Upper lobe of left lung (tissue), 6 donors: ENCODE measurements around the gene GEMIN7. TPM values are rescaled to one million over a fixed set of nuclear protein-coding genes. Genes with fewer than 3 reads are reported as not detected.

Experiments used
- ATAC-seq, 2 donors: fragments of 200-7000 bp; cut with Tn5 transposase; one replicate each; pipeline ENCODE4 v1.9.1; 2022; ENCODE audit warnings: mild to moderate bottlenecking in 2 of 2, moderate library complexity in 2 of 2; ENCODE audit not compliant: low FRiP score in 2 of 2
- DNase-seq, 2 donors: peaks; one replicate each; pipeline ENCODE4 v3.0.0-alpha.2; 2019 to 2020
- H3K27ac ChIP-seq, 4 donors: fragments of 200-600 bp; sonication (generic); one replicate each; pipeline ENCODE4 v1.5.1; 2016 to 2019
- H3K27me3 ChIP-seq, 4 donors: fragments of 200-600 bp; sonication (generic); one replicate each; pipeline ENCODE4 v1.5.1; 2017 to 2019
- H3K36me3 ChIP-seq, 4 donors: fragments of 200-600 bp; sonication (generic); one replicate each; pipeline ENCODE4 v1.5.1; 2016 to 2019
- H3K4me1 ChIP-seq, 4 donors: fragments of 200-600 bp; sonication (generic); one replicate each; pipeline ENCODE4 v1.5.1; 2018 to 2019
- H3K4me3 ChIP-seq, 4 donors: fragments of 200-600 bp; sonication (generic); one replicate each; pipeline ENCODE4 v1.5.1; 2017 to 2019; ENCODE audit warnings: mild to moderate bottlenecking in 2 of 4, moderate library complexity in 1 of 4
- H3K9me3 ChIP-seq, 4 donors: fragments of 200-600 bp; sonication (generic); one replicate each; pipeline ENCODE4 v1.5.1; 2018 to 2019
- EP300 ChIP-seq, 4 donors: sonication (generic); formaldehyde crosslinking; IDR thresholded peaks; one replicate each; pipeline ENCODE4 v1.5.1; 2017; ENCODE audit warnings: antibody characterized with exemption in 4 of 4, control low read depth in 2 of 4
- POLR2A ChIP-seq, 4 donors: fragments of 450-650 bp; IDR thresholded peaks; one replicate each; pipeline ENCODE4 v1.5.1; 2016 to 2017; ENCODE audit warnings: antibody characterized with exemption in 4 of 4, mild to moderate bottlenecking in 2 of 4
- POLR2AphosphoS5 ChIP-seq, 2 donors: sonication (generic); formaldehyde crosslinking; IDR thresholded peaks; one replicate each; pipeline ENCODE4 v1.5.1; 2017; ENCODE audit warnings: antibody characterized with exemption in 2 of 2
- WGBS, 2 donors: methylation state at CpG; one replicate each; pipeline ENCODE4 v1.1.5; 2017 to 2018; 5-methylcytosine and 5-hydroxymethylcytosine counted together
- total RNA-seq, 6 donors: library from RNA; depleted of rRNA in 4 of 6; stranded (reverse); fragments of >200 nt in 4 of 6; gene quantifications; one replicate each; pipeline versions ENCODE4 v1.1.0 to v1.2.1, GENCODE V29; 2016 to 2021
- TF ChIP-seq, protein P1 (sequence below), 6 experiments: fragments of 450-650 bp in 4 of 6; fragments of 200-600 bp in 2 of 6; sonication (generic) in 2 of 6; IDR thresholded peaks; one replicate each; pipeline ENCODE4 v1.5.1; 2016 to 2019; ENCODE audit warnings: antibody characterized with exemption in 6 of 6
- donor health status: DM: no; HTN: no; CAD: no; lungs with moderate emphysema.
- donor health status: DM: no; HTN: yes; CAD: no; lungs with severe emphysema.

Gene GEMIN7, protein sequence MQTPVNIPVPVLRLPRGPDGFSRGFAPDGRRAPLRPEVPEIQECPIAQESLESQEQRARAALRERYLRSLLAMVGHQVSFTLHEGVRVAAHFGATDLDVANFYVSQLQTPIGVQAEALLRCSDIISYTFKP
- total RNA-seq: 10 to 100 TPM in 3 of 6 donors, 1 to 10 TPM in 3; 8.1 to 24.2 (median 13.5) TPM

DNA sequence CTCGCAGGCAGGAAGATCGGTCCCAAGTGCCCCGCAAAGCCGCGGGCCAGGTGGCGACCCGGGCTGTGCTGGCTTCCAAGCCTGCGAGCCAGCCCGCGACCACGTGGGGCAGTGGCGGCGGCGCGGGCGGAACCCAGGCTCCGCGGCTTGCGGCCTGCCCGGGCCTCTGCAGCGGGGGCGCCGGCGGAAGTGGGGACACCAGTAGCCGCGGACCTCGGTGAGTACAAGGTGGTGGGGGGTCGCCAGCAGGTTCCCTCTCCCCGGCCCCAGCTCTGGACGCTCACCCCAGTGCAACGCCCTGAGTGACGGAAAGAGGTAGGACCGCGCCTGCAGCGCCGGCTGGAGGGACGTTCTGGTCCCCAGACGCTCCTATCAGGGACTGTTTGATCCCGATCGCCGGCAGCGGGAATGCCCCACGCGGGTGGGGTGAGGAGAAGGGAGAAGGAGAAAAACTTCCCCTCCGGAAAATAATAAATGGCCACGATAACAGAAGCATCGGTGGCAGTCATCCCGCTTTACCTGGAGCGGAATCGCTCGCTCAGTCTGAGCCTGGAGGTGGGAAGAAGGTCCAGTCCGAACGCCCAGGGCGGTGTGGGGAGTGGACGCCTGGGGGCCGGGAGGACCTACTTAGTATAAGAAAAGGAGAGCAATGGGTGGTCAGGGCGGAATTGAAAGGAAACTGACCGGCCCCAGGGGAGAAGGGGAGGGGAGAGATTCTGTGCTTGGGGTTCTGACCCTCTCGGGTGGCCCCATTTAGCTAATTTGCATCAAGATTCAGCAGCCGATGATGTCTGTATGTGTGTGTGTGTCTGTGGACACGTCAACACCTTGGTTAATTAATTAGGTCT lies at the start of gene GEMIN7:
Gene GEMIN7 (plus strand): TSS at position 198 of the 848 bp plus-strand sequence. CDS start 10,855 bp downstream, outside the sequence.
- Histone ChIP-seq H3K36me3 (peaks cover 0 to 23% (median 8%) of the 10 kb centered on the region in 4 donors), H3K9me3 (no peaks in the 10 kb centered on the region), H3K27me3 (no peaks in the 10 kb centered on the region), H3K4me3 (peak within 1 kb of the TSS; percentile 65 to 97 (median 88)), H3K27ac (peak within 1 kb of the TSS; percentile 70 to 83 (median 77)), H3K4me1 (peaks cover 29 to 54% (median 40%) of the 10 kb centered on the region in 4 donors)
- 0% methylated on average over 57 to 61 of the region's 61 CpGs for WGBS, 2 donors
- TF ChIP-seq EP300 (IDR thresholded peaks at IDR 0.05) (no peak), POLR2AphosphoS5 (IDR thresholded peaks at IDR 0.05) (peak; percentile 52 to 67), POLR2A (IDR thresholded peaks at IDR 0.05) (peak in 3 of 4 donors; percentile 22 to 61 (median 25))
- TF ChIP-seq, protein P1, sequence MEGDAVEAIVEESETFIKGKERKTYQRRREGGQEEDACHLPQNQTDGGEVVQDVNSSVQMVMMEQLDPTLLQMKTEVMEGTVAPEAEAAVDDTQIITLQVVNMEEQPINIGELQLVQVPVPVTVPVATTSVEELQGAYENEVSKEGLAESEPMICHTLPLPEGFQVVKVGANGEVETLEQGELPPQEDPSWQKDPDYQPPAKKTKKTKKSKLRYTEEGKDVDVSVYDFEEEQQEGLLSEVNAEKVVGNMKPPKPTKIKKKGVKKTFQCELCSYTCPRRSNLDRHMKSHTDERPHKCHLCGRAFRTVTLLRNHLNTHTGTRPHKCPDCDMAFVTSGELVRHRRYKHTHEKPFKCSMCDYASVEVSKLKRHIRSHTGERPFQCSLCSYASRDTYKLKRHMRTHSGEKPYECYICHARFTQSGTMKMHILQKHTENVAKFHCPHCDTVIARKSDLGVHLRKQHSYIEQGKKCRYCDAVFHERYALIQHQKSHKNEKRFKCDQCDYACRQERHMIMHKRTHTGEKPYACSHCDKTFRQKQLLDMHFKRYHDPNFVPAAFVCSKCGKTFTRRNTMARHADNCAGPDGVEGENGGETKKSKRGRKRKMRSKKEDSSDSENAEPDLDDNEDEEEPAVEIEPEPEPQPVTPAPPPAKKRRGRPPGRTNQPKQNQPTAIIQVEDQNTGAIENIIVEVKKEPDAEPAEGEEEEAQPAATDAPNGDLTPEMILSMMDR (IDR thresholded peaks at IDR 0.05): peak in 3 of 6 experiments; percentile 29 to 58 (median 46)
- peak; percentile 81 to 91 for ATAC-seq
- DNase-seq: peak; percentile 82 to 96

DNA sequence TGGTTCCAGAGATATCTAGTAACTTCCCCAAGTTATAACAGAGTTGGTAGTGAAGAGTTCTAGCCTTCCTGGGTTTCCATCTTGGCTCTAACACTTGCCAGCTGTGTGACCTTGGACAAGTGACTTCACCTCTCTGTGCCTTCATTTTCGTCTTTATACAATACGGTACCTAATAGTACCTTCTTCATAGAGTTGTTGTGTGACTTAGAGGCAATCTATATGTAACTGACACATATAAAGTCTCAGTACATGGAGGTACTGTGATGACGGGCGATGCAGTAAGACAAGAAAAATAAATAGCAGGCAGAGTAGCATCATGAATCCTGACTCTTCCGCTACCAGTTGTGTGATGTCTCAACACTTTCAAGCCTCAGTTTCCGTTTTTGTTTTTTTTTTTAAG lies 48.2 kb upstream of the GEMIN7 start:
- ATAC-seq (no peak), DNase-seq (no peak)
- Histone ChIP-seq H3K36me3 (peaks cover 2 to 83% (median 60%) of the 10 kb centered on the region in 4 donors), H3K4me1 (no peaks in the 10 kb centered on the region), H3K9me3 (no peaks in the 10 kb centered on the region), H3K27ac (no peak overlapping the region), H3K27me3 (no peaks in the 10 kb centered on the region), H3K4me3 (no peak overlapping the region)
- 95% methylated on average over 6 of the region's 6 CpGs for WGBS, 2 donors
- TF ChIP-seq POLR2A (IDR thresholded peaks at IDR 0.05): no peak
- TF ChIP-seq POLR2AphosphoS5 (IDR thresholded peaks at IDR 0.05): no peak
- TF ChIP-seq, protein P1 (IDR thresholded peaks at IDR 0.05): no peak
- no peak for TF ChIP-seq EP300 (IDR thresholded peaks at IDR 0.05)

DNA sequence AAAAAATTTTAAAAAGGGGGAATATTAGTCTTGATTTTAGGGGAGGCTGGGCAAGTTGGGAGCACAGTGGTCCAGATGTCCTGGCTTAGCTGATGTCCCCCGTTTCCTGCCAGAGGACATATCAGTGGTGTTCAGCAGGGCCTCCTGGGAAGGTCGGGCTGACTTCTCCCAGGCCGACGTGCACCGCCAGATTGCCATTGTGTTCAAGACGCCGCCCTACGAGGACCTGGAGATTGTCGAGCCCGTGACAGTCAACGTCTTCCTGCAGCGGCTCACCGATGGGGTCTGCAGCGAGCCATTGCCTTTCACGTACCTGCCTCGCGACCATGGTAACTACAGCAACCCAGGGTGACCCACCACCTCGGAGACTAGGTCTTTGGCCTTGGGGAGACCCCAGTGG lies 46.6 kb upstream of the GEMIN7 start:
- Histone ChIP-seq H3K27ac (no peak overlapping the region), H3K4me1 (no peaks in the 10 kb centered on the region), H3K27me3 (no peaks in the 10 kb centered on the region), H3K4me3 (no peak overlapping the region), H3K36me3 (peaks cover 2 to 84% (median 63%) of the 10 kb centered on the region in 4 donors), H3K9me3 (no peaks in the 10 kb centered on the region)
- ATAC-seq (no peak), DNase-seq (no peak)
- TF ChIP-seq POLR2A (IDR thresholded peaks at IDR 0.05): no peak
- no peak for TF ChIP-seq POLR2AphosphoS5 (IDR thresholded peaks at IDR 0.05)
- TF ChIP-seq, protein P1 (IDR thresholded peaks at IDR 0.05): no peak
- no peak for TF ChIP-seq EP300 (IDR thresholded peaks at IDR 0.05)
- WGBS, 2 donors: 88 to 97% methylated on average over 10 to 18 of the region's 18 CpGs

DNA sequence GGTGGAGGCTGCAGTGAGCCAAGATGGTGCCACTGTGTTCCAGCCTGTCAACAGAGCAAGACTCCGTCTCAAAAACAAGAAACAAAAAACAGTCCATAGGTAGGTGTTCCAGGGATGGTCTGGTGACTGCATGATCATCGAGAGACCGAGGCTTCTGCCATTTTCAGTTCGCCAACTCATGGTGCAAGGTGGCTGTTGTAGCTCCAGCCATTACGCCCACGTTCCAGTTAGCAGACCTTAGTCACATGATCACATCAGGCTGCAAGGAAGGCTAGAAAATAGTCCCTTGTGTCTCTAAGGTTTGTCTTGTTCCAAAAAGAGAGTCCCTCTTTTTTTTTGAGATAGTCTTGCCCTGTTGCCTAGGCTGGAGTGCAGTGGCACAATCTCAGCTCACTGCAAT lies 43.3 kb upstream of the GEMIN7 start:
- peaks cover 14 to 23% (median 17%) of the 10 kb centered on the region in 4 donors for H3K4me1 ChIP-seq
- no peak overlapping the region for H3K27ac ChIP-seq
- H3K36me3 ChIP-seq: peaks cover 2 to 61% (median 41%) of the 10 kb centered on the region in 4 donors
- DNase-seq (no peak), ATAC-seq (no peak)
- 97% methylated on average over 6 of the region's 6 CpGs for WGBS, 2 donors
- H3K9me3 ChIP-seq: no peaks in the 10 kb centered on the region
- H3K27me3 ChIP-seq: no peaks in the 10 kb centered on the region
- TF ChIP-seq POLR2A (IDR thresholded peaks at IDR 0.05): no peak
- no peak for TF ChIP-seq POLR2AphosphoS5 (IDR thresholded peaks at IDR 0.05)
- TF ChIP-seq, protein P1 (IDR thresholded peaks at IDR 0.05): no peak
- no peak for TF ChIP-seq EP300 (IDR thresholded peaks at IDR 0.05)
- no peak overlapping the region for H3K4me3 ChIP-seq
